Activated CD4-positive, alpha-beta T cell treated with anti-CD3 and anti-CD28 coated beads, Interleukin-2, amount 10 ng/mL, durations not matched to agents 24 days and 14 days (primary cell): ENCODE data around the gene LYRM2. TPM values are rescaled to one million over a fixed set of nuclear protein-coding genes. Genes with fewer than 3 reads are reported as not detected.

Experiments
- DNase-seq: peaks from one replicate; pipeline ENCODE4 v3.0.0; 2022
- H3K27ac Mint-ChIP-seq: one replicate; pipeline ENCODE4 v1.8.0; 2022; ENCODE audit warnings: mild to moderate bottlenecking, mixed read lengths
- H3K27me3 Mint-ChIP-seq: one replicate; pipeline ENCODE4 v1.8.0; 2022; ENCODE audit warnings: mixed read lengths
- H3K36me3 Mint-ChIP-seq: one replicate; pipeline ENCODE4 v1.8.0; 2022; ENCODE audit warnings: low read depth, mild to moderate bottlenecking, mixed read lengths
- H3K4me1 Mint-ChIP-seq: one replicate; pipeline ENCODE4 v1.8.0; 2021; ENCODE audit warnings: mixed read lengths
- H3K4me3 Mint-ChIP-seq: one replicate; pipeline ENCODE4 v1.8.0; 2022; ENCODE audit warnings: mild to moderate bottlenecking, moderate library complexity, mixed read lengths
- H3K9me3 Mint-ChIP-seq: one replicate; pipeline ENCODE4 v1.8.0; 2021; ENCODE audit warnings: mixed read lengths
- intact Hi-C: fragments of 100-400 bp; cut with micrococcal nuclease; formaldehyde crosslinking; loops from one replicate; pipeline ENCODE4 v1.15.1; 2023
- total RNA-seq: library from RNA; stranded (reverse); gene quantifications from 2 replicates; pipeline ENCODE4 v1.2.3, GENCODE V29; 2022

LYRM2 gene
- total RNA-seq: 29.4 and 33.7 TPM in 2 replicates

DNA sequence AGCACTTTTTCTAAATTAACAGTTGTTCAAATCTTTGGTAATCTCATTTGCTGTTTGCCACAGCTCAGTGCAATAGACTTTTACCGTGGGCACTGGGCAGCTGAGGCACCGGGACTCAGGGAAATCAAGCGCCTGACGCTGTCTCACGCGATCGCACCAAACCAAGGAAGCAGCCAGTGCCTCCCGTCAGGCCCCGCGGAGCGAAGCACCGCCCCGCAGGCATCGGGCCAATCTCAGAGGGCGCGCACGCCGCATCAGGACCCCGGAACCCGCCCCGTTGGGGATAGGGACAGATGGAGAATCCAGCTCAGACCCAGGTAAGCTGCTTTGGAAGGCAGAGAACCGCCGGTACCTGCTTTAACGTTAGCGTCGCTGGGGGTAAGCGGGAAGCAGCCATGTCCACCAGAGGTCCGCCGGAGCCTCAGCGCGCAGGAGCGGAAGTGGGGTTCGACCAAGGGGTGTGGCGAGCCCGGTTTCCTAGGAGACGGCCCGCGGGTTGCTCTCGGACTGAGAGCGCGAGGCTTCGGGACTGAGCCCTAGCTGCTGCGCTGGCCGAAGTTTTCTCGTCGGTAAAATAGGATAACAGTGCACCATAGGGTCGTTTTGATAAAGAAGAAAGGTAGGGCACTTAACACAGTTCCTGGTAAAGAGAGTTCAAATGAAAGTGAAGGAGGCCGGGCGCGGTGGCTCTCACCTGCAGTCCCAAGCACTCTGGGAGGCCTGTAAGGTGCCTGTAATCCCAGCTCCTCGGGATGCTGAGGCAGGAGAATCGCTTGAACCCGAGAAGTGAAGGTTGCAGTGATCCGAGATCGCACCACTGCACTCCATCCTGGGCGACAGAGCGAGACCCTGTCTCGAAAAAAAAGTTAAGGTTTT is at the start of gene LYRM2:
Gene LYRM2, minus strand, starts transcription at position 428 of the 876 bp plus-strand sequence. Its CDS starts 31 bp downstream, at position 397.
- Mint-ChIP-seq H3K4me3 (peak within 1 kb of the TSS; percentile 90), H3K9me3 (no peaks in the 10 kb centered on the region), H3K4me1 (peaks cover 26% of the 10 kb centered on the region), H3K36me3 (peaks cover 44% of the 10 kb centered on the region), H3K27ac (peak within 1 kb of the TSS; percentile 98), H3K27me3 (no peaks in the 10 kb centered on the region)
- DNase-seq: peak; percentile 97
- intact Hi-C loops: loop anchor here (1.0 to 2.0 kb wide), 6 partner anchors 205 to 948 kb away; partner anchors contain the start of genes ANKRD6, MAP3K7, PNRC1 and RNGTT

GRCh38 chr6:89688328-89688727 is 49.8 kb upstream of the LYRM2 start:
- H3K9me3 Mint-ChIP-seq: no peaks in the 10 kb centered on the region
- H3K4me3 Mint-ChIP-seq: no peak overlapping the region
- no peaks in the 10 kb centered on the region for H3K27me3 Mint-ChIP-seq
- intact Hi-C loops: loop anchor here (10.0 kb wide), 1 partner anchor 46 kb away; no protein-coding TSS in a partner anchor
- H3K4me1 Mint-ChIP-seq: peaks cover 5% of the 10 kb centered on the region
- H3K36me3 Mint-ChIP-seq: peaks cover 76% of the 10 kb centered on the region
- H3K27ac Mint-ChIP-seq: no peak overlapping the region
- DNase-seq: no peak

GRCh38 chr6:89685311-89685710 is 46.8 kb upstream of the LYRM2 start:
- H3K4me3 Mint-ChIP-seq: no peak overlapping the region
- H3K27ac Mint-ChIP-seq: no peak overlapping the region

DNA sequence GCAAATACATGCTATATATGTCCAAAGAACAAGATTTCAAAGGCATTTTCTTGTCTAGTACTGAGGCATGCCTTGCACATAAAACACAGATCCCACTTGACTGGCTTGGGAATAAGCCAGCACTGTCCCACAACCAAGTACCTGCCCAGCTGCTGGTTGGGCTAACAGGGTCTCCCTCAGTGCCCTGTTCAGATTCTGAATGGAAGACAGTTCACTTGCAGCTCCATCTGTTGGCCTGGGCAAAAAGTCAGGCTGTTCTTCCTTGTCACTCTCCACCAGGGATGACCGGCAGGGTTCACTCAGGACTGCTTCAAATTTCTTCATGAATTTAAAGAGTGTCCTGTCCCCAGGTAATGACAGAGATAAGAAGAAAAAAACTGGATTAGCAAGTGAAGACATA is 44.4 kb upstream of the LYRM2 start:
- Mint-ChIP-seq H3K27me3 (no peaks in the 10 kb centered on the region), H3K4me3 (no peak overlapping the region), H3K36me3 (peaks cover 68% of the 10 kb centered on the region), H3K4me1 (no peaks in the 10 kb centered on the region), H3K27ac (no peak overlapping the region), H3K9me3 (no peaks in the 10 kb centered on the region)
- no peak for DNase-seq
- intact Hi-C loops: loop anchor here (10.0 kb wide), 1 partner anchor 52 kb away; no protein-coding TSS in a partner anchor

More at GRCh38 chr6:89685311-89685710, 46.8 kb upstream of the LYRM2 start:
- Mint-ChIP-seq H3K9me3 (no peaks in the 10 kb centered on the region), H3K36me3 (peaks cover 73% of the 10 kb centered on the region), H3K4me1 (no peaks in the 10 kb centered on the region), H3K27me3 (no peaks in the 10 kb centered on the region)
- DNase-seq: no peak
- intact Hi-C loops: loop anchor here (10.0 kb wide), 1 partner anchor 49 kb away; no protein-coding TSS in a partner anchor

GRCh38 chr6:89681983-89682564 is 43.5 kb upstream of the LYRM2 start:
- Mint-ChIP-seq H3K27me3 (no peaks in the 10 kb centered on the region), H3K4me1 (no peaks in the 10 kb centered on the region), H3K27ac (no peak overlapping the region), H3K4me3 (no peak overlapping the region), H3K36me3 (peaks cover 67% of the 10 kb centered on the region), H3K9me3 (no peaks in the 10 kb centered on the region)
- intact Hi-C loops: loop anchor here (10.0 kb wide), 1 partner anchor 53 kb away; no protein-coding TSS in a partner anchor
- no peak for DNase-seq

GRCh38 chr6:89680551-89680950 is 42.0 kb upstream of the LYRM2 start:
- no peak overlapping the region for H3K27ac Mint-ChIP-seq
- H3K4me1 Mint-ChIP-seq: no peaks in the 10 kb centered on the region
- peaks cover 66% of the 10 kb centered on the region for H3K36me3 Mint-ChIP-seq

DNA sequence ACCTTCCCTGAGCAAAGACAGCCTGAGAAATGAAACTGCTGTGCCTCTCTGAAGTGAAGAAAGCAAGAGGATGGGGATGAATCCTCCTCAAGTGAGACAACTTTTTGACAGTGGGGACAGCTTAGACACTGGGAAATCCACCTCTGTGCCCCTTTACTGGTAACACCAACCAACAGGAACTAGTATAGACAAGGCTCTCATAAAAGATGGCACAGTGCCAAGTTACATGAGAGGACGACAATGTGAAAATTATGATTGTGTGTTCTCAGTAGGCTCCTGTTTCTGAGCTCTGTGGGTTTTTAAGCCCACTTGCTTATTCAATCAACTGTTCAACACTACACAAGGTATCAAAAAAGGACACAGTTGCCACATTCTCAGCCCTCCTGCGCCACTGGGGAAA is 41.6 kb upstream of the LYRM2 start:
- Mint-ChIP-seq H3K4me3 (no peak overlapping the region), H3K4me1 (no peaks in the 10 kb centered on the region), H3K9me3 (no peaks in the 10 kb centered on the region), H3K27ac (no peak overlapping the region), H3K36me3 (peaks cover 66% of the 10 kb centered on the region), H3K27me3 (no peaks in the 10 kb centered on the region)
- intact Hi-C loops: loop anchor here (10.0 kb wide), 1 partner anchor 55 kb away; no protein-coding TSS in a partner anchor
- DNase-seq: no peak

More at GRCh38 chr6:89680551-89680950, 42.0 kb upstream of the LYRM2 start:
- Mint-ChIP-seq H3K27me3 (no peaks in the 10 kb centered on the region), H3K9me3 (no peaks in the 10 kb centered on the region), H3K4me3 (no peak overlapping the region)
- no peak for DNase-seq
- intact Hi-C loops: loop anchor here (10.0 kb wide), 1 partner anchor 54 kb away; no protein-coding TSS in a partner anchor

DNA sequence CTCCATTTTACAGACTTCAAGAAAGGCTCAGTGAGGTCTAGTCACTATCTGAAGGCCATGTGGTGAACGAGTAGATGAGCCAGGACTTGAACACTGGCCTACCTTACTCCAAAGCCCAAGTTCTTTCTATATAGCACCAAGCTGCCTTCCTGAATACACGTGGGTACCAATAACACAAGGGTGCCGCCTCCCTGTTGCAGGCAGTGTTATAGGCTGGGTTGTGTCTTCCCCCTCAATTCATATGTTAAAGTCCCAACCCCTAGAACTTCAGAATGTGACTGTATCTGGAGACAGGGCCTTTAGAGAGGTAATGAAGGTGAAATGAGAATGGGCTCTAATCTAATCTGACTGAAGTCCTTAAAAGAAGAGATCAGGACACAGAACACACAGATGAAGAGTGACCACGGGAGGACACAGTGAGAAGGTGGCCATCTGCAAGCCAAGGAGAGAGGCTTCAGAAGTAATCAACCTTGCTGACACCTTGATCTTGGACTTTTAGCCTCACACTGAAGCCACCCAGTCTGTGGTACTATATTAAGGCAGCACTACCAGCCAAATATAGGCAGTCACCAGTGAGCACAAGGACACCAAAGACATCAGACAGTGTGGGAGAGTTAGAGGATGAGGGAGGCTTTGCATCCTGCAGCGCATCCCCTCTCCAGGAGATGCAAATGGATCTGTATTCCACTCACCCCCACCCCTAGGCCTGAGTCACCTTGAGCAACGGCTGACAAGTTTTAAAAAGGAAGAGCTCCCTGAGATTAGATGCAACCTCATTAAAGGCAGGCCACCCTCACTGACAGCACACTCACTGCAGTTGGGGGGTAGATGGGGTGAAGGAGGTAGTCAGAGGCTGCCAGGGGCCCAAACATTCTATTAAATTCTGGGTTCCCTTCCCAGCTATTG is 40.9 kb upstream of the LYRM2 start:
- Mint-ChIP-seq H3K27me3 (no peaks in the 10 kb centered on the region), H3K4me3 (no peak overlapping the region), H3K9me3 (no peaks in the 10 kb centered on the region), H3K4me1 (no peaks in the 10 kb centered on the region), H3K36me3 (peaks cover 66% of the 10 kb centered on the region), H3K27ac (no peak overlapping the region)
- intact Hi-C loops: loop anchor here (10.0 kb wide), 1 partner anchor 55 kb away; no protein-coding TSS in a partner anchor
- DNase-seq: no peak

- H3K4me1 Mint-ChIP-seq: no peaks in the 10 kb centered on the region
- no peaks in the 10 kb centered on the region for H3K9me3 Mint-ChIP-seq
- H3K36me3 Mint-ChIP-seq: peaks cover 67% of the 10 kb centered on the region
- DNase-seq: no peak
- H3K4me3 Mint-ChIP-seq: no peak overlapping the region
- intact Hi-C loops: no loop called here
- H3K27ac Mint-ChIP-seq: no peak overlapping the region
- H3K27me3 Mint-ChIP-seq: no peaks in the 10 kb centered on the region
These were observed 40.0 kb upstream of the LYRM2 start for GRCh38 chr6:89678531-89678930.

DNA sequence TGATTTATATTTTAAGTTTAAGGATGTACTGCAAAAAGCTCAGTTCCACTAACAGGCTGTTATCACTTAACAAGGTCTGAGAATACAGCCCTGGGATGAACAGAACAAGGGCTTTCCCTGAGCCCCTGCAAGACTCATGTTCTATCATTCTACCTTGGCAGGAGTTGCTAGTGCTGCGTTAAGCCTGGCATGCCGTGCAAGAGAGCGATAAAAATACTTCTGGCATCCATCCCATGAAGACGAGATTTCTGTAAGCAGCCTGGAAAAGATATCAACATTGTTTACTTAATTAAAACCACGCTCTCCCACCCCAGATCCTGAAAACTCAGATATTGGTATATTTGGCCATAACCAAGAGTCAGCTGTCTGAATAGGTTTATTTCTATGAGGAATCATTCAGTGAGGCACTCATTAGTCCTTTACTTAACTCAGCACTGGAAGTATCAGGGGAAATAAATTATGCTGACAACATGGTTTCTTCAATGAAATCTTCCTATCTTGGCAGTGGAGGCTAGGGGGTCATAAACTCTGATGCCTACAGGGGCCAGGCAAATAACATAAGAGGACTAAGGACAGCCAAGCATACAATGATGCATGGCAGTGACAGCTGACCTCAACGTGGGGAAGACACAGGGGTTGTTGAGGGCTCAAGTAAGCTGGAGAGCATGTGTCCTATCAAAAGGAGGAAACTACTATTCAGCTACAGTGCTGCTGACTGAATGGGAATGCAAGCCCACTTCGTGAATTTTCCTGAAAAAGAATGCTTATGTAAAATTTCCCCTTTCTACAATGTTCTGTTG is 37.6 kb upstream of the LYRM2 start:
- Mint-ChIP-seq H3K4me3 (no peak overlapping the region), H3K36me3 (peaks cover 72% of the 10 kb centered on the region), H3K9me3 (no peaks in the 10 kb centered on the region), H3K27me3 (no peaks in the 10 kb centered on the region), H3K27ac (no peak overlapping the region), H3K4me1 (no peaks in the 10 kb centered on the region)
- DNase-seq: no peak
- intact Hi-C loops: no loop called here

GRCh38 chr6:89670935-89671565 is 32.5 kb upstream of the LYRM2 start:
- Mint-ChIP-seq H3K9me3 (no peaks in the 10 kb centered on the region), H3K36me3 (peaks cover 64% of the 10 kb centered on the region), H3K27me3 (no peaks in the 10 kb centered on the region), H3K27ac (peak overlapping the region; percentile 48), H3K4me3 (no peak overlapping the region), H3K4me1 (no peaks in the 10 kb centered on the region)
- intact Hi-C loops: no loop called here
- no peak for DNase-seq

DNA sequence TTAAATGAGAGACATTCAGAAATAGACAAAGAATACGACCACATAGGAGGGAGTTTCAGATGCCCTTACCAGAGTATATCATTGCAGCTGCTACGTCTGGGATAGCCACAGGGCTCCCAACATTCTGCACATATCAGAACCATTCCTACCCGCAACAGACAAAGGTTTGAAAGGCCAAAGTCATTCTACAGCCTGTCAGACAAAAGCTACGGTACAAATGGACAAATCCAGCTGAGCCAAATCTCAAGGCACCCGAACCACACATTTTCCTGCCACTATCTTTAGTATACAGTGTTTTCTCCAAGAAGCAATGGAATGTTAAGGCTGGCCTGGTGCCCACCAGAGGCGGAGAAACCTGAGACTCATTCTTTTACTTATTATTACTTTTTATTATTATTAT is 30.5 kb upstream of the LYRM2 start:
- Mint-ChIP-seq H3K27me3 (no peaks in the 10 kb centered on the region), H3K27ac (no peak overlapping the region), H3K9me3 (no peaks in the 10 kb centered on the region), H3K4me1 (no peaks in the 10 kb centered on the region), H3K4me3 (no peak overlapping the region), H3K36me3 (peaks cover 62% of the 10 kb centered on the region)
- intact Hi-C loops: no loop called here
- DNase-seq: no peak
